CD14-positive monocyte (primary cell): ENCODE results near the gene BAZ2B. TPM values are rescaled to one million over a fixed set of nuclear protein-coding genes. Genes with fewer than 3 reads are reported as not detected.

Source experiments
- DNase-seq, 3 donors: peaks; one replicate each; pipeline ENCODE4 v3.0.0-alpha.2; 2011 to 2022
- H2AFZ ChIP-seq: 2 replicates; pipeline ENCODE4 v1.6.0; 2012; ENCODE audit warnings: mild to moderate bottlenecking, low read depth, low read length, inconsistent platforms; ENCODE audit not compliant: insufficient read depth, poor library complexity, severe bottlenecking
- H3K27ac ChIP-seq, 2 donors: 1 replicate in 1 of 2; 2 replicates in 1 of 2; pipeline ENCODE4 v1.5.1; 2012 to 2013; ENCODE audit warnings: low read length in 2 of 2, control low read depth in 1 of 2, inconsistent platforms in 1 of 2, low read depth in 1 of 2, mild to moderate bottlenecking in 1 of 2
- H3K27me3 ChIP-seq, 2 donors: one replicate each; pipeline versions ENCODE4 v1.6.0 to v1.6.1; 2011 to 2013; ENCODE audit warnings: low read length in 2 of 2; ENCODE audit not compliant: control insufficient read depth in 2 of 2, insufficient read depth in 2 of 2
- H3K36me3 ChIP-seq, 2 donors: replicated peaks in 1 of 2; 1 replicate in 1 of 2; 2 replicates in 1 of 2; pipeline versions ENCODE4 v1.5.1 to v1.6.1; 2012 to 2013; ENCODE audit warnings: low read length in 2 of 2, control low read depth in 1 of 2, inconsistent platforms in 1 of 2, mild to moderate bottlenecking in 1 of 2; ENCODE audit not compliant: insufficient read depth in 2 of 2, control insufficient read depth in 1 of 2
- H3K4me1 ChIP-seq, 2 donors: 1 replicate in 1 of 2; 2 replicates in 1 of 2; pipeline versions ENCODE4 v1.5.1 to v1.6.1; 2012 to 2013; ENCODE audit warnings: low read length in 2 of 2, control low read depth in 1 of 2, inconsistent platforms in 1 of 2, mild to moderate bottlenecking in 1 of 2, moderate library complexity in 1 of 2; ENCODE audit not compliant: insufficient read depth in 2 of 2, control insufficient read depth in 1 of 2
- H3K4me2 ChIP-seq: replicated peaks from 2 replicates; pipeline ENCODE3; 2012; ENCODE audit warnings: low read length, moderate library complexity, mild to moderate bottlenecking; ENCODE audit not compliant: poor library complexity, severe bottlenecking; ENCODE audit errors: extremely low read depth
- H3K4me3 ChIP-seq, 3 experiments: fragments of 200-600 bp in 1 of 3; sonication (generic) in 1 of 3; replicated peaks in 1 of 3; 1 replicate in 2 of 3; 2 replicates in 1 of 3; pipeline ENCODE4 v1.5.1; 2011 to 2013; ENCODE audit warnings: low read length in 3 of 3, mild to moderate bottlenecking in 3 of 3, control low read depth in 2 of 3, low read depth in 2 of 3, inconsistent platforms in 1 of 3, moderate library complexity in 1 of 3
- H3K79me2 ChIP-seq: 2 replicates; pipeline ENCODE4 v1.6.0; 2012; ENCODE audit warnings: mild to moderate bottlenecking, control low read depth, inconsistent platforms, low read length, moderate library complexity; ENCODE audit not compliant: insufficient read depth
- H3K9ac ChIP-seq: 2 replicates; pipeline ENCODE4 v1.6.0; 2017; ENCODE audit warnings: low read length, mild to moderate bottlenecking; ENCODE audit not compliant: insufficient read depth, poor library complexity, severe bottlenecking
- H3K9me3 ChIP-seq, 2 donors: replicated peaks in 1 of 2; 1 replicate in 1 of 2; 2 replicates in 1 of 2; pipeline versions ENCODE4 v1.5.1 to v1.6.1; 2012 to 2013; ENCODE audit warnings: low read length in 2 of 2, control low read depth in 1 of 2; ENCODE audit not compliant: control insufficient read depth in 1 of 2, insufficient read depth in 1 of 2
- H4K20me1 ChIP-seq: 2 replicates; pipeline ENCODE4 v1.6.0; 2012; ENCODE audit warnings: mild to moderate bottlenecking, low read length, control low read depth, moderate library complexity; ENCODE audit not compliant: insufficient read depth
- H3K27ac Mint-ChIP-seq, 7 donors: one replicate each; pipeline ENCODE4 v1.8.0; 2020; ENCODE audit warnings: mild to moderate bottlenecking in 7 of 7, mixed read lengths in 7 of 7, moderate library complexity in 6 of 7, inconsistent platforms in 2 of 7
- H3K27me3 Mint-ChIP-seq, 3 donors: one replicate each; pipeline ENCODE4 v1.8.0; 2021 to 2022; ENCODE audit warnings: low read depth in 3 of 3, mild to moderate bottlenecking in 3 of 3, mixed read lengths in 3 of 3, moderate library complexity in 3 of 3, inconsistent platforms in 1 of 3
- H3K36me3 Mint-ChIP-seq, 2 donors: one replicate each; pipeline ENCODE4 v1.8.0; 2020; ENCODE audit warnings: mixed read lengths in 2 of 2, inconsistent platforms in 1 of 2, mild to moderate bottlenecking in 1 of 2
- H3K4me1 Mint-ChIP-seq: one replicate; pipeline ENCODE4 v1.8.0; 2020; ENCODE audit warnings: mild to moderate bottlenecking, mixed read lengths
- H3K4me3 Mint-ChIP-seq, 2 donors: one replicate each; pipeline ENCODE4 v1.8.0; 2020; ENCODE audit warnings: mild to moderate bottlenecking in 2 of 2, mixed read lengths in 2 of 2, moderate library complexity in 1 of 2
- H3K9me3 Mint-ChIP-seq, 7 donors: one replicate each; pipeline ENCODE4 v1.8.0; 2020 to 2022; ENCODE audit warnings: mixed read lengths in 7 of 7, mild to moderate bottlenecking in 6 of 7, moderate library complexity in 6 of 7, inconsistent platforms in 2 of 7
- WGBS: methylation state at CpG from one replicate; pipeline ENCODE4 v1.1.5; 2013; ENCODE audit warnings: missing lambda C conversion rate; ENCODE audit not compliant: insufficient coverage; 5-methylcytosine and 5-hydroxymethylcytosine counted together
- intact Hi-C, 2 donors: fragments of 100-400 bp; cut with micrococcal nuclease; formaldehyde crosslinking; loops; one replicate each; pipeline versions ENCODE4 v1.15.0 to v1.15.1; 2023
- polyA plus RNA-seq, 3 donors: library from polyadenylated mRNA; depleted of rRNA in 1 of 3; unstranded in 2 of 3; stranded (reverse) in 1 of 3; fragments of 300-500 nt in 2 of 3; fragments of >200 nt in 1 of 3; fragmentation: Illumina TruSeq in 2 of 3; gene quantifications; 1 replicate in 2 of 3; 2 replicates in 1 of 3; pipeline ENCODE4 v1.2.3, GENCODE V29; 2012 to 2021
- TF ChIP-seq, protein P1 (sequence below): fragments of 200-600 bp; IDR thresholded peaks from one replicate; pipeline ENCODE4 v1.8.0; 2022; ENCODE audit warnings: antibody characterized with exemption, mild to moderate bottlenecking

The BAZ2B gene
- polyA plus RNA-seq, 3 donors = 12.9 to 34.2 (median 31.6) TPM

DNA sequence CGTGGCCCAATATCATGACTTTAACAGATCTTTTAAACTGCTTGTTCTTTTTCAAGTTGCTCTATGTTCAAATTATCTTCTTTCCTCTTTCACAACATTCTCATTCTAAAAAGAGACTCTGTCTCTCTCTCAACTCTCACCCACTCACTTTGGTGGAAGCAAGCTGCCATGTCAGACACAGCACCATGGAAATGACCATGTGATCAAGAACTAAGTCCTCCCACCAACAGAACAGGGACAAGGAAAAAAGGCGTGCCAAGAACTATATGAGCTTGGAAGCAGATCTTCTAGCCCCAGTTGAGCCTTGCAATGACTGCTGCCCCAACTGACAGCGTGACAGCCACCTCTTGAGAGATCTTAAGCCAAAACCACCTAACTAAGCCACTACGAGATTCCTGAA, 23.9 kb downstream of the BAZ2B start:
- peaks cover 95% of the 10 kb centered on the region for H3K79me2 ChIP-seq
- intact Hi-C loops = no loop called here
- no peak overlapping the region for H3K4me3 ChIP-seq
- H3K9ac ChIP-seq = no peak overlapping the region
- H3K4me1 Mint-ChIP-seq = peaks cover 18% of the 10 kb centered on the region
- DNase-seq = no peak
- no peak overlapping the region for H3K4me3 Mint-ChIP-seq
- no peaks in the 10 kb centered on the region for H3K27me3 ChIP-seq
- peaks cover 94% of the 10 kb centered on the region for H4K20me1 ChIP-seq
- peaks cover 10 to 18% of the 10 kb centered on the region in 2 donors for H3K36me3 Mint-ChIP-seq
- H3K36me3 ChIP-seq = peaks cover 0 to 13% of the 10 kb centered on the region in 2 donors
- H3K4me1 ChIP-seq = peaks cover 7 to 9% of the 10 kb centered on the region in 2 donors
- peak overlapping the region; percentile 2 to 83 (median 32) for H3K27ac Mint-ChIP-seq
- peak overlapping the region in 1 of 2 donors; percentile 37 for H3K27ac ChIP-seq
- peaks cover 0 to 2% (median 0%) of the 10 kb centered on the region in 7 donors for H3K9me3 Mint-ChIP-seq
- H3K9me3 ChIP-seq = no peaks in the 10 kb centered on the region
- H3K4me2 ChIP-seq = no peak overlapping the region
- no peak overlapping the region for H2AFZ ChIP-seq
- 100% methylated on average over 1 of the region's 4 CpGs for WGBS
- H3K27me3 Mint-ChIP-seq = no peaks in the 10 kb centered on the region
- TF ChIP-seq, protein P1, sequence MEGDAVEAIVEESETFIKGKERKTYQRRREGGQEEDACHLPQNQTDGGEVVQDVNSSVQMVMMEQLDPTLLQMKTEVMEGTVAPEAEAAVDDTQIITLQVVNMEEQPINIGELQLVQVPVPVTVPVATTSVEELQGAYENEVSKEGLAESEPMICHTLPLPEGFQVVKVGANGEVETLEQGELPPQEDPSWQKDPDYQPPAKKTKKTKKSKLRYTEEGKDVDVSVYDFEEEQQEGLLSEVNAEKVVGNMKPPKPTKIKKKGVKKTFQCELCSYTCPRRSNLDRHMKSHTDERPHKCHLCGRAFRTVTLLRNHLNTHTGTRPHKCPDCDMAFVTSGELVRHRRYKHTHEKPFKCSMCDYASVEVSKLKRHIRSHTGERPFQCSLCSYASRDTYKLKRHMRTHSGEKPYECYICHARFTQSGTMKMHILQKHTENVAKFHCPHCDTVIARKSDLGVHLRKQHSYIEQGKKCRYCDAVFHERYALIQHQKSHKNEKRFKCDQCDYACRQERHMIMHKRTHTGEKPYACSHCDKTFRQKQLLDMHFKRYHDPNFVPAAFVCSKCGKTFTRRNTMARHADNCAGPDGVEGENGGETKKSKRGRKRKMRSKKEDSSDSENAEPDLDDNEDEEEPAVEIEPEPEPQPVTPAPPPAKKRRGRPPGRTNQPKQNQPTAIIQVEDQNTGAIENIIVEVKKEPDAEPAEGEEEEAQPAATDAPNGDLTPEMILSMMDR = no peak

GRCh38 chr2:159591221-159591620, 25.1 kb downstream of the BAZ2B start:
- no peak for DNase-seq

More at GRCh38 chr2:159591221-159591620, 25.1 kb downstream of the BAZ2B start:
- H4K20me1 ChIP-seq = peaks cover 86% of the 10 kb centered on the region
- peaks cover 7 to 9% of the 10 kb centered on the region in 2 donors for H3K4me1 ChIP-seq
- no peak overlapping the region for H3K27ac Mint-ChIP-seq
- H3K9ac ChIP-seq = no peak overlapping the region
- no peak overlapping the region for H3K4me3 Mint-ChIP-seq
- peaks cover 13% of the 10 kb centered on the region for H3K4me1 Mint-ChIP-seq
- H3K9me3 Mint-ChIP-seq = peaks cover 0 to 5% (median 3%) of the 10 kb centered on the region in 7 donors
- TF ChIP-seq, protein P1 = no peak
- H3K4me2 ChIP-seq = no peak overlapping the region
- peaks cover 11 to 18% of the 10 kb centered on the region in 2 donors for H3K36me3 Mint-ChIP-seq
- intact Hi-C loops = no loop called here
- H3K27me3 ChIP-seq = no peaks in the 10 kb centered on the region
- H3K36me3 ChIP-seq = peaks cover 0 to 14% of the 10 kb centered on the region in 2 donors
- peaks cover 85% of the 10 kb centered on the region for H3K79me2 ChIP-seq
- H3K9me3 ChIP-seq = no peaks in the 10 kb centered on the region
- no peaks in the 10 kb centered on the region for H3K27me3 Mint-ChIP-seq
- H2AFZ ChIP-seq = no peak overlapping the region
- no peak overlapping the region for H3K4me3 ChIP-seq
- H3K27ac ChIP-seq = no peak overlapping the region
